ENCODE results near the gene ZNF592.

ZNF592 gene

GRCh38 chr15:84773716-84774115 is 25.3 kb downstream of the ZNF592 start:
- no peak overlapping the region for H3K9ac ChIP-seq (ENCODE audit: low read depth in 1 of 2, low read length in 2 of 2)
- H3K4me3 ChIP-seq (ENCODE audit: low read length in 2 of 2): no peak overlapping the region
- peaks cover 11 to 13% of the 10 kb centered on the region in 2 donors for H3K36me3 ChIP-seq (ENCODE audit: control insufficient read depth in 2 of 2, insufficient read depth in 2 of 2, low read length in 2 of 2)
- H3K27ac ChIP-seq (ENCODE audit: low read depth in 2 of 2, low read length in 2 of 2): no peak overlapping the region
- no peaks in the 10 kb centered on the region for H3K4me1 ChIP-seq (ENCODE audit: control insufficient read depth in 2 of 2, insufficient read depth in 2 of 2, low read length in 2 of 2)
- H3K27me3 ChIP-seq (ENCODE audit: control insufficient read depth in 2 of 2, insufficient read depth in 2 of 2, low read length in 2 of 2): no peaks in the 10 kb centered on the region
- H3K9me3 ChIP-seq (ENCODE audit: control insufficient read depth in 2 of 2, low read length in 2 of 2): no peaks in the 10 kb centered on the region

- Histone ChIP-seq H3K9ac (ENCODE audit: low read depth in 1 of 2, low read length in 2 of 2) (no peak overlapping the region), H3K27ac (ENCODE audit: low read depth in 2 of 2, low read length in 2 of 2) (no peak overlapping the region), H3K4me3 (ENCODE audit: low read length in 2 of 2) (no peak overlapping the region), H3K27me3 (ENCODE audit: control insufficient read depth in 2 of 2, insufficient read depth in 2 of 2, low read length in 2 of 2) (no peaks in the 10 kb centered on the region), H3K4me1 (ENCODE audit: control insufficient read depth in 2 of 2, insufficient read depth in 2 of 2, low read length in 2 of 2) (no peaks in the 10 kb centered on the region), H3K36me3 (ENCODE audit: control insufficient read depth in 2 of 2, insufficient read depth in 2 of 2, low read length in 2 of 2) (peaks cover 5 to 7% of the 10 kb centered on the region in 2 donors), H3K9me3 (ENCODE audit: control insufficient read depth in 2 of 2, low read length in 2 of 2) (no peaks in the 10 kb centered on the region)
Observed at GRCh38 chr15:84775867-84776449, 27.6 kb downstream of the ZNF592 start.

- Histone ChIP-seq H3K9me3 (ENCODE audit: control insufficient read depth in 2 of 2, low read length in 2 of 2) (no peaks in the 10 kb centered on the region), H3K27ac (ENCODE audit: low read depth in 2 of 2, low read length in 2 of 2) (no peak overlapping the region), H3K4me3 (ENCODE audit: low read length in 2 of 2) (no peak overlapping the region), H3K9ac (ENCODE audit: low read depth in 1 of 2, low read length in 2 of 2) (no peak overlapping the region), H3K36me3 (ENCODE audit: control insufficient read depth in 2 of 2, insufficient read depth in 2 of 2, low read length in 2 of 2) (peaks cover 12 to 14% of the 10 kb centered on the region in 2 donors), H3K4me1 (ENCODE audit: control insufficient read depth in 2 of 2, insufficient read depth in 2 of 2, low read length in 2 of 2) (no peaks in the 10 kb centered on the region), H3K27me3 (ENCODE audit: control insufficient read depth in 2 of 2, insufficient read depth in 2 of 2, low read length in 2 of 2) (no peaks in the 10 kb centered on the region)
Observed at GRCh38 chr15:84778194-84778593, 29.8 kb downstream of the ZNF592 start.

- H3K27ac ChIP-seq (ENCODE audit: low read depth in 2 of 2, low read length in 2 of 2): no peak overlapping the region
- no peaks in the 10 kb centered on the region for H3K27me3 ChIP-seq (ENCODE audit: control insufficient read depth in 2 of 2, insufficient read depth in 2 of 2, low read length in 2 of 2)
- H3K4me3 ChIP-seq (ENCODE audit: low read length in 2 of 2): no peak overlapping the region
- peaks cover 31 to 35% of the 10 kb centered on the region in 2 donors for H3K36me3 ChIP-seq (ENCODE audit: control insufficient read depth in 2 of 2, insufficient read depth in 2 of 2, low read length in 2 of 2)
- no peaks in the 10 kb centered on the region for H3K4me1 ChIP-seq (ENCODE audit: control insufficient read depth in 2 of 2, insufficient read depth in 2 of 2, low read length in 2 of 2)
- no peak overlapping the region for H3K9ac ChIP-seq (ENCODE audit: low read depth in 1 of 2, low read length in 2 of 2)
- H3K9me3 ChIP-seq (ENCODE audit: control insufficient read depth in 2 of 2, low read length in 2 of 2): no peaks in the 10 kb centered on the region
Observed at GRCh38 chr15:84780492-84780891, 32.1 kb downstream of the ZNF592 start.

GRCh38 chr15:84781495-84781894 is 33.1 kb downstream of the ZNF592 start:
- no peak overlapping the region for H3K27ac ChIP-seq (ENCODE audit: low read depth in 2 of 2, low read length in 2 of 2)
- H3K9me3 ChIP-seq (ENCODE audit: control insufficient read depth in 2 of 2, low read length in 2 of 2): no peaks in the 10 kb centered on the region
- H3K4me1 ChIP-seq (ENCODE audit: control insufficient read depth in 2 of 2, insufficient read depth in 2 of 2, low read length in 2 of 2): no peaks in the 10 kb centered on the region
- H3K36me3 ChIP-seq (ENCODE audit: control insufficient read depth in 2 of 2, insufficient read depth in 2 of 2, low read length in 2 of 2): peaks cover 31 to 44% of the 10 kb centered on the region in 2 donors
- H3K9ac ChIP-seq (ENCODE audit: low read depth in 1 of 2, low read length in 2 of 2): no peak overlapping the region
- H3K4me3 ChIP-seq (ENCODE audit: low read length in 2 of 2): no peak overlapping the region
- H3K27me3 ChIP-seq (ENCODE audit: control insufficient read depth in 2 of 2, insufficient read depth in 2 of 2, low read length in 2 of 2): no peaks in the 10 kb centered on the region

- peaks cover 36 to 47% of the 10 kb centered on the region in 2 donors for H3K36me3 ChIP-seq (ENCODE audit: control insufficient read depth in 2 of 2, insufficient read depth in 2 of 2, low read length in 2 of 2)
- no peak overlapping the region for H3K9ac ChIP-seq (ENCODE audit: low read depth in 1 of 2, low read length in 2 of 2)
- H3K27ac ChIP-seq (ENCODE audit: low read depth in 2 of 2, low read length in 2 of 2): no peak overlapping the region
- no peak overlapping the region for H3K4me3 ChIP-seq (ENCODE audit: low read length in 2 of 2)
- no peaks in the 10 kb centered on the region for H3K9me3 ChIP-seq (ENCODE audit: control insufficient read depth in 2 of 2, low read length in 2 of 2)
- H3K27me3 ChIP-seq (ENCODE audit: control insufficient read depth in 2 of 2, insufficient read depth in 2 of 2, low read length in 2 of 2): no peaks in the 10 kb centered on the region
- H3K4me1 ChIP-seq (ENCODE audit: control insufficient read depth in 2 of 2, insufficient read depth in 2 of 2, low read length in 2 of 2): no peaks in the 10 kb centered on the region
Observed at GRCh38 chr15:84782346-84782745, 34.0 kb downstream of the ZNF592 start.

GRCh38 chr15:84783493-84784251 is 35.3 kb downstream of the ZNF592 start:
- Histone ChIP-seq H3K4me3 (ENCODE audit: low read length in 2 of 2) (no peak overlapping the region), H3K36me3 (ENCODE audit: control insufficient read depth in 2 of 2, insufficient read depth in 2 of 2, low read length in 2 of 2) (peaks cover 36 to 46% of the 10 kb centered on the region in 2 donors), H3K9ac (ENCODE audit: low read depth in 1 of 2, low read length in 2 of 2) (no peak overlapping the region), H3K9me3 (ENCODE audit: control insufficient read depth in 2 of 2, low read length in 2 of 2) (no peaks in the 10 kb centered on the region), H3K4me1 (ENCODE audit: control insufficient read depth in 2 of 2, insufficient read depth in 2 of 2, low read length in 2 of 2) (no peaks in the 10 kb centered on the region), H3K27me3 (ENCODE audit: control insufficient read depth in 2 of 2, insufficient read depth in 2 of 2, low read length in 2 of 2) (no peaks in the 10 kb centered on the region), H3K27ac (ENCODE audit: low read depth in 2 of 2, low read length in 2 of 2) (no peak overlapping the region)

GRCh38 chr15:84784262-84784661 is 35.9 kb downstream of the ZNF592 start:
- Histone ChIP-seq H3K9me3 (ENCODE audit: control insufficient read depth in 2 of 2, low read length in 2 of 2) (no peaks in the 10 kb centered on the region), H3K4me3 (ENCODE audit: low read length in 2 of 2) (no peak overlapping the region), H3K36me3 (ENCODE audit: control insufficient read depth in 2 of 2, insufficient read depth in 2 of 2, low read length in 2 of 2) (peaks cover 36 to 45% of the 10 kb centered on the region in 2 donors), H3K4me1 (ENCODE audit: control insufficient read depth in 2 of 2, insufficient read depth in 2 of 2, low read length in 2 of 2) (no peaks in the 10 kb centered on the region), H3K27me3 (ENCODE audit: control insufficient read depth in 2 of 2, insufficient read depth in 2 of 2, low read length in 2 of 2) (no peaks in the 10 kb centered on the region), H3K9ac (ENCODE audit: low read depth in 1 of 2, low read length in 2 of 2) (no peak overlapping the region), H3K27ac (ENCODE audit: low read depth in 2 of 2, low read length in 2 of 2) (no peak overlapping the region)

GRCh38 chr15:84785053-84785452 is 36.7 kb downstream of the ZNF592 start:
- H3K4me3 ChIP-seq (ENCODE audit: low read length in 2 of 2): no peak overlapping the region
- H3K9me3 ChIP-seq (ENCODE audit: control insufficient read depth in 2 of 2, low read length in 2 of 2): no peaks in the 10 kb centered on the region
- no peaks in the 10 kb centered on the region for H3K4me1 ChIP-seq (ENCODE audit: control insufficient read depth in 2 of 2, insufficient read depth in 2 of 2, low read length in 2 of 2)
- H3K9ac ChIP-seq (ENCODE audit: low read depth in 1 of 2, low read length in 2 of 2): no peak overlapping the region
- H3K36me3 ChIP-seq (ENCODE audit: control insufficient read depth in 2 of 2, insufficient read depth in 2 of 2, low read length in 2 of 2): peaks cover 36 to 45% of the 10 kb centered on the region in 2 donors
- no peak overlapping the region for H3K27ac ChIP-seq (ENCODE audit: low read depth in 2 of 2, low read length in 2 of 2)
- no peaks in the 10 kb centered on the region for H3K27me3 ChIP-seq (ENCODE audit: control insufficient read depth in 2 of 2, insufficient read depth in 2 of 2, low read length in 2 of 2)

- H3K36me3 ChIP-seq (ENCODE audit: control insufficient read depth in 2 of 2, insufficient read depth in 2 of 2, low read length in 2 of 2): peaks cover 42 to 55% of the 10 kb centered on the region in 2 donors
- no peak overlapping the region for H3K27ac ChIP-seq (ENCODE audit: low read depth in 2 of 2, low read length in 2 of 2)
Observed at GRCh38 chr15:84788500-84788899, 40.1 kb downstream of the ZNF592 start.

More at GRCh38 chr15:84788500-84788899, 40.1 kb downstream of the ZNF592 start:
- Histone ChIP-seq H3K9me3 (ENCODE audit: control insufficient read depth in 2 of 2, low read length in 2 of 2) (no peaks in the 10 kb centered on the region), H3K27me3 (ENCODE audit: control insufficient read depth in 2 of 2, insufficient read depth in 2 of 2, low read length in 2 of 2) (no peaks in the 10 kb centered on the region), H3K9ac (ENCODE audit: low read depth in 1 of 2, low read length in 2 of 2) (no peak overlapping the region), H3K4me3 (ENCODE audit: low read length in 2 of 2) (no peak overlapping the region), H3K4me1 (ENCODE audit: control insufficient read depth in 2 of 2, insufficient read depth in 2 of 2, low read length in 2 of 2) (no peaks in the 10 kb centered on the region)
